ENCODE data around the gene ODAD4. TPM values are rescaled to one million over a fixed set of nuclear protein-coding genes. Genes with fewer than 3 reads are reported as not detected.

ODAD4 gene
- total RNA-seq, 2 donors from 2014 or later, result 3.7 to 4.3 TPM

DNA sequence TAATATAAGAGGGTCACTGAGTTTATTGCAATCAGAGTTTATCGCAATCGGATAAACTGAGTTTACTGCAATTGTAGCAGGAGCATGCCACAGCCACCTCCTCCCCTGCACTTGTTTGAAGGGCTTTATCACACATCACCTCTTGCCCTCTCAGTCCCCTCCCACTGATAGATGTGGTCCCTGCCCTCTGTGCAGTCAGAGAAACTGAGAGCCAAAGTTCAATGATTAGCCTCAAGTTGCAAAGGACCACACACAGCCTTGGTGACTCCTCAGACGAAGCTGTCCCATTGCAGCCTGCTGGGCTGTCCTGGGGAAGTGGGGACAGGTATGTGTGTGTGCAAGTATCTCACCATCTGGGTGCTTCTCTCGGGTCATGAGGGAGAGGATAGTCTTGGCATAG is 25.2 kb upstream of the ODAD4 start:
- Mint-ChIP-seq H3K36me3 (ENCODE audit: low read depth) (peaks cover 13% of the 10 kb centered on the region), H3K4me1 (peaks cover 5% of the 10 kb centered on the region), H3K4me3 (no peak overlapping the region), H3K27ac (peak overlapping the region; percentile 67), H3K27me3 (no peaks in the 10 kb centered on the region)
- DNase-seq (no peak), ATAC-seq (no peak)
- no peaks in the 10 kb centered on the region for H3K9me3 ChIP-seq (ENCODE audit: control insufficient read depth, low read length, poor library complexity, severe bottlenecking)

DNA sequence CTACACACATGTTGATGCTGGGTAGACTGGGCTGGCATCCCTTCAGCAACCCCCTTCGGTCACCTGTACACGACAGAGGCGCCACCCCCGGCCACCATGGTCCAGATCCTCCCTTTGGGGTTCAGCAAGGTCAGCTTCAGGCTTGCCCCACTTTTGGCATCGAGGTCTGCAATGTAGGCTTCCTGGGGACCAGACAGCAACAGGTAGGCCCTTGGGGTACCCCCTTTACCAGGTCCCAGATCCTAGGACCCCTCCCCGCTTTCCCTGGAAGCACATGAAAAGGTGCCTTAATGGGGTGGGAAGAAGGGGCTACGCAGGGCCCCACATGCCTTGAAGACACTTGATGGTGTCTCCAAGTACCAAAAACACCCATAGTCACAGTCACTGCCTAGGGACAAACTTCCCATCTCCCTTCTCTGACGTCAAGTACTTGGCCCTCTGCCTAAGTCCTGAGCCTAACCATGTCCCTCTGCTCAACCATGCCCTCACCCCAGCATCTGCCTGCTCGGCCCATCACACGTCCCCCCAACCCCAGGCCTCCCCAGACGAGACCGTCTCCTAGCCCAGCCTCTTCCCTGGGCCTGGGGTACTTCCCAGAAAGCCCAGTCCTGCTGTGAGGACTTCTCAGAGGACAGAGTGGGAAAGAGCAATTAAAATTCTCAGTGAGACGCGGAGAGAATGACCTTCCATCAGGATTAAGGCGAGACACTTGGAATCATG is 23.8 kb upstream of the ODAD4 start:
- no peak for DNase-seq
- H3K9me3 ChIP-seq (ENCODE audit: control insufficient read depth, low read length, poor library complexity, severe bottlenecking), result no peaks in the 10 kb centered on the region
- peaks cover 3% of the 10 kb centered on the region for H3K4me1 Mint-ChIP-seq
- H3K27ac Mint-ChIP-seq, result no peak overlapping the region
- H3K4me3 Mint-ChIP-seq, result no peak overlapping the region
- ATAC-seq, result no peak
- H3K27me3 Mint-ChIP-seq, result no peaks in the 10 kb centered on the region
- peaks cover 13% of the 10 kb centered on the region for H3K36me3 Mint-ChIP-seq (ENCODE audit: low read depth)

DNA sequence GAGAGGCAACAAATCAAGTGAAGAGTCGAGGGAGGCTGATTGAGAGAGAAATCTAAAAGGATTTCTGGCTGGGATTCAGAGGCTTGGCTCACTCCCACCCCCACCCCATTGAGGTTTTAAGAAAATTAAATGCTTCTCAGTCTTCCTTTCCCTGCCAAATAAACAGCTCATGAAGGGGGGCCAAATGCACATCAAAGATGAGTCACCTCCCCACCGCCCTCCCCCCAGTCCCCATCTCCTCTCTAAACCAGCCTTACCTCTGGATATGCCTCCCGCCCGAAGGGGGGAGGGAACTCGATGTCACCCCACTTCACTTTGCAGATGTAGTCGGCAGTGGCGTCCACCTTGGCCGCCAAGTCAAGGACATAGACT is 23.2 kb upstream of the ODAD4 start:
- no peak overlapping the region for H3K4me3 Mint-ChIP-seq
- no peaks in the 10 kb centered on the region for H3K9me3 ChIP-seq (ENCODE audit: control insufficient read depth, low read length, poor library complexity, severe bottlenecking)
- DNase-seq, result no peak
- H3K36me3 Mint-ChIP-seq (ENCODE audit: low read depth), result peaks cover 11% of the 10 kb centered on the region
- peaks cover 3% of the 10 kb centered on the region for H3K4me1 Mint-ChIP-seq
- no peak for ATAC-seq
- no peak overlapping the region for H3K27ac Mint-ChIP-seq
- no peaks in the 10 kb centered on the region for H3K27me3 Mint-ChIP-seq

DNA sequence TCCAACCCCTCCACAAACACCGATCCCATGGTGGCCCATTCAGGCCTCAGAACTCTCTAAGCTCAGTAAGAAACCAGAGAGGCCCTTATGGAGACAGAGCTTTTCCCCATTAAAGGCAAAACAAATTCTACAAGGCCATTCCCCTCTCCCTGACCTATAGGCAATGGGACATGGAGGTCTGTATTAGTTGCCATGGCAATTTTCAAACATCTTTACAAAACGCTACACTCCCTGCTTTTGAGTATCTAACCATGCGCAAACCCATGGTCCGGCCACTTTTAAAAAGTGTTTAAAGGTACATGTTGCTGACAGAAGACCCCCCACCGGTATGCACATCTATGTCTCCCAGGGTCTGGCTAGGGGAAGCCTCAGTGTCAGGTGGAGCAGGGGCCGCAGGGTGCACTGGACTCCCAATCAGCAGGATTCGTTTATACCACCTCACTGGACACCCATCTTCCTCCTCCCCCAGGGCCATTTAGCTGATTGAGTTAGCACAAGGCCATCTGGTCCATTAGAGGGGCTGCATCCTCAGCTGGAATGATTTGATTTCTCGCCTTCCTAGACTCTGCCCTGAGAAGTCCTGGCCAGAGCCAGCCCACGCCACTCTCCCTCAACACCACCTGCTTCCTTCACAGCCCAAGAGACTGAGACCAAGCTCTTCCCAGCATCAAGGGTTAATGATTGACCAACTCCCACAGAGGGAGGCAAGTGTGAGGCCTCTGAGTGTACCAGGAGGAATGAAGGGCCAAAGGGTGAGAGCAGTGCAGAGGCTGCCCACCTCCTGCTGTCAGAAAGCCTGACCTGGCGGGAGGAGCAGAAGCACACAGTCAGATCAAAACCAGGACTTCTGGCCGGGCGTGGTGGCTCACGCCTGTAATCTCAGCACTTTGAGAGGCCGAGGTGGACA is 22.5 kb upstream of the ODAD4 start:
- DNase-seq, result no peak
- Mint-ChIP-seq H3K4me3 (no peak overlapping the region), H3K27me3 (no peaks in the 10 kb centered on the region), H3K36me3 (ENCODE audit: low read depth) (peaks cover 12% of the 10 kb centered on the region), H3K27ac (peak overlapping the region; percentile 43), H3K4me1 (peaks cover 3% of the 10 kb centered on the region)
- no peaks in the 10 kb centered on the region for H3K9me3 ChIP-seq (ENCODE audit: control insufficient read depth, low read length, poor library complexity, severe bottlenecking)
- ATAC-seq, result no peak

DNA sequence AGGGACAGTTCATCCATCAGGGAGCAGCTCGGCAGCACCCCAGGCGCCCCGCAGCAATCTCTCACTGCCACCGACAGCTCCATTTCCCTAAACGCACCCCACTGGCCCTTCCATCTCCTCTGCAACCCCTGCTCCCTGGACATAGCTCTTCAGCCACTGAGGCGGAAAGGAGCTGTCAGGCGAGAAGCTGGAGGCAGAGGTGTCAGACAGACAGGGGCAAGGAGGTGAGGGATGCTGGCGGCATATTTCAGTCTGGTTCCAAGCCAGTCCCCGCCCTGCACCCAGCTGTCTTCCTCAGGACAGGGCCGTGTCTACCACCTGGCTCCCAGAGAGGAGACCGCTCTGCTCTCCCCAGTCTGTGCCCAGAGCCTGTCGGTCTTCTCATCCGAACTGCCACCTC is 21.3 kb upstream of the ODAD4 start:
- H3K27ac Mint-ChIP-seq, result no peak overlapping the region
- H3K27me3 Mint-ChIP-seq, result no peaks in the 10 kb centered on the region
- peaks cover 10% of the 10 kb centered on the region for H3K36me3 Mint-ChIP-seq (ENCODE audit: low read depth)
- H3K4me1 Mint-ChIP-seq, result peaks cover 7% of the 10 kb centered on the region
- DNase-seq, result no peak
- H3K9me3 ChIP-seq (ENCODE audit: control insufficient read depth, low read length, poor library complexity, severe bottlenecking), result no peaks in the 10 kb centered on the region
- ATAC-seq, result no peak
- H3K4me3 Mint-ChIP-seq, result no peak overlapping the region

DNA sequence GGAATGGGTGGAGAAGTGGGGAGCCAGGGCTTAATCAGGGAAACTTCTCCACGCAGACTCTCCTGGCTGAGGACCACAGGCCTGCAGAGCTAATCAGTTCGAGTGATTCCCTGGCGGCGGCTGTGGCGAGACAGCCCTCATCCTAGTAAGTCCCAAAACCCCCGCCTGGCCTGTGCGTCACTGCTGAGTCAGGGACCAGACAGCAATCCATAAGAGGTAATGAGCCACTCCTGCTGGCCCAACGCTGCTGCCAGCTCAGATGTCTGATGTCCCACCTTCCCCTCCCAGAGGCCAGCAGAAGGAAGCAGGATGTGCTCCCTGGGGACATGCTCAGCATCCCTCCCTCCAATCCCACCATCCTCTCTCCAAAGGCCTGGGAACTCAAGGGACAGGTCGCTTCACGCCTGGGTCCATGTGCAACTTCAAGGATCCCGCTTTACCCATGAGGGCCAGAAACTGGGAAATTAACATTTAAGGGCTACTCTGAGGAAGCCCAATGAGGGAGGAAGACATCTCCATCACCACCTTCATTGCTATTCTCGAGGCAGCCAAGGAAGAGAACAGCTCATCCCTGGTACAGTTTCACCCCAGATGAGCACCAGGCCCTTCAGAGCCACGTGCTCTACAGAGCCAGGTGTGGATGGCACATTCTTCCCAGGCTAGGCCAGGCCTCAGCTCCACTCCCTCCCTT is 19.6 kb upstream of the ODAD4 start:
- Mint-ChIP-seq H3K36me3 (ENCODE audit: low read depth) (peaks cover 10% of the 10 kb centered on the region), H3K27ac (peak overlapping the region; percentile 67)

DNA sequence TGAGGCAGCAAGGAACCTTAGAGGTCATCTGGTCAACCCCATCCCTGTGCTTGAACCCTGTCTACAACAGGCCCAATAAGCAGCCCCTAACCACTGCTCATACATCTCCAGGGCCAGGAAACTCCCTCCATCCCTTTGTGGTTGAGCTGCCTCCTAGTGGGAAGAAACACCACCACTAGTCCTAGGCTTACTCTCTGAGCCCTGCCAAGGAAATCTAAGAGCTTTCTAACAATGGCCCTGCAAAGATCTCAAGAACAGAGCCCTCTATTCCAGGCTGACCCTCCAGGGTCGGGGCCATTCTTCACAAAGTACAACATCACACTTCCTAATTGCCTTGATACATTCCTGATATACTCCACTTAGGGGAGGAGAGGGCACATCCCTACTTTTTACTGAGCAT is 17.5 kb upstream of the ODAD4 start:
- DNase-seq (no peak), ATAC-seq (no peak)
- Mint-ChIP-seq H3K36me3 (ENCODE audit: low read depth) (peaks cover 6% of the 10 kb centered on the region), H3K4me1 (peaks cover 21% of the 10 kb centered on the region), H3K4me3 (no peak overlapping the region), H3K27ac (no peak overlapping the region), H3K27me3 (no peaks in the 10 kb centered on the region)
- H3K9me3 ChIP-seq (ENCODE audit: control insufficient read depth, low read length, poor library complexity, severe bottlenecking), result no peaks in the 10 kb centered on the region

More for the DNA sequence above, 19.6 kb upstream of the ODAD4 start:
- ATAC-seq, result no peak
- Mint-ChIP-seq H3K4me1 (peaks cover 12% of the 10 kb centered on the region), H3K4me3 (no peak overlapping the region), H3K27me3 (no peaks in the 10 kb centered on the region)
- DNase-seq, result no peak
- no peaks in the 10 kb centered on the region for H3K9me3 ChIP-seq (ENCODE audit: control insufficient read depth, low read length, poor library complexity, severe bottlenecking)

DNA sequence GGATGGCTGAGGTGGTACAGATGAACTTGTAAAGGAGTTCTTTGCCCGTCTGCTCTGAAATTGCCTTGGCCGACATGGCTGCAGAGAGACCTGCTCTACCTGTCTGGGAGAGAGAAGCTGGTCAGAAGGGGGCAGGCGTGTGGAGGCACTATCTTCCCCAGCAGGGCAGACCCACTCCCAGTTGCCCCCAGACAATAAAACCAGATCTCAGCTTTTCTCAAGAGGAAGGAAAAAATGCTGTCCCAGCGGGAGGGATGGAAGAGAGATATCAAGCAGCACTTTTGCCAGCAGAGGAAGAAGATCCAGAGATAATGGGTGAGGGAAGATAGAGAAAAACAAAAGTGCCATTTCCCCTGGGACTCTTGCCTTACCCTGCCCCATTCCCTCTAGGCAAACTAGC is 16.6 kb upstream of the ODAD4 start:
- Mint-ChIP-seq H3K27me3 (no peaks in the 10 kb centered on the region), H3K4me1 (peaks cover 21% of the 10 kb centered on the region), H3K36me3 (ENCODE audit: low read depth) (peaks cover 6% of the 10 kb centered on the region), H3K4me3 (no peak overlapping the region), H3K27ac (no peak overlapping the region)
- DNase-seq, result no peak
- no peak for ATAC-seq
- H3K9me3 ChIP-seq (ENCODE audit: control insufficient read depth, low read length, poor library complexity, severe bottlenecking), result no peaks in the 10 kb centered on the region

DNA sequence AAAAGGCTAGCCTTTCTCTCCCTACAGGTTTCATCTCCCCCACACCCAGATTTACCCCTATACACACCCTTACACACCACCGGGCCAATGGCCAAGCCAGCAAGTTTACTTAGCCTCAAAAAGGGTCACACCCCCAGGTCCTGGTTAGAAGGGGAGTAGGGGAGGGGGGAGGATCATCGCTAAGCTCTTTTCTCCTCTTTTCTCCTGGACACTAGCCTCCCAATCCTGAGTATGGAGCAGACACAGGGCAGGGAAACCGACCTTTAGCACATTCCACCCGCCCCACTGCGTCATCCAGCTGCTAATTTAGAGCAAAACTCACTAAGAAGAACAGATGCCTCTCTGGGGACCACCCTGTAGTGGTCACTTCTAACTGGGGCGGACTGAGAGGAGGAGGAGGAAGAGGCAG is 16.1 kb upstream of the ODAD4 start:
- Mint-ChIP-seq H3K27ac (no peak overlapping the region), H3K36me3 (ENCODE audit: low read depth) (peaks cover 4% of the 10 kb centered on the region), H3K4me3 (no peak overlapping the region), H3K27me3 (no peaks in the 10 kb centered on the region), H3K4me1 (peaks cover 23% of the 10 kb centered on the region)
- no peaks in the 10 kb centered on the region for H3K9me3 ChIP-seq (ENCODE audit: control insufficient read depth, low read length, poor library complexity, severe bottlenecking)
- ATAC-seq (no peak), DNase-seq (no peak)

DNA sequence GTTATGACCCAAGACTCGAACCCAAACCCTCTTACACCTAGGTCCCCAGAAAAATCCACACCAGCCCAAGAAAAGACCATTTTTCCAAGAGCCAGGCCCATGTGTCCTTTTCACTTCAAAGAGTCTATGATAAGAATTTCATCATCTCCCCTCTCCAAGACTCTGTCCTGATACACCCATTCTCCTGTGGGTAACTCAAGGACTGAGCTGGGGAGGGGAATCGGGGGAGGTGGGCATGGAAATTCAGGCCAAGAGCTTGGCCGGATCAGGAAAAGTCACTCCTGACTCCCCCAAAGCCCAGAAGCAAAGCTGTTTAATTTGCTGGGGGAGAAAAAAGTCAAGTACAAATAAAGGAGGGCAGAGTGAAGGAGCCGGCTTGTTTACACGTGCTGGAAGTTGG is 15.4 kb upstream of the ODAD4 start:
- Mint-ChIP-seq H3K36me3 (ENCODE audit: low read depth) (peaks cover 2% of the 10 kb centered on the region), H3K4me3 (no peak overlapping the region), H3K27ac (peak overlapping the region; percentile 77), H3K4me1 (peaks cover 24% of the 10 kb centered on the region), H3K27me3 (no peaks in the 10 kb centered on the region)
- no peak for ATAC-seq
- DNase-seq, result no peak
- no peaks in the 10 kb centered on the region for H3K9me3 ChIP-seq (ENCODE audit: control insufficient read depth, low read length, poor library complexity, severe bottlenecking)

DNA sequence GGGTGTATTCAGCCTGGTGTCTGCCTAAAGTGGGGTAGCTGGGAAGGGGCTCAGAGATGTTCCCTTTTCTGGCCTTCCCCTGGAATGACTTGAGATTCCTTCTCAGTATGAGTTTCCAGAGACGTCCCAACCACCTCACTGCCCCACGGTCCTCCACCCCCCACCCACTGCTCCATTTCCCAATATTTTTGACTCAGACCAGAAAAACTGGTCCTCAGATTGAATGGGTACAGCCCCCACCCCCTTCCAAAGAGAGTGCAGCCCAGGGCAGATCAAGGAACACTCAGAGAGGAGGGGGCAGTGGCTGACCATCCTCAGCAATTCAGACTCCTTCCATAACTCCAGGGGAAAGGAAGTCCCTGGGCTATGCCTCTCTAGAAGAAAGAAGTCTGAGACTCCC is 14.9 kb upstream of the ODAD4 start:
- H3K27me3 Mint-ChIP-seq, result no peaks in the 10 kb centered on the region
- H3K36me3 Mint-ChIP-seq (ENCODE audit: low read depth), result peaks cover 2% of the 10 kb centered on the region
- peak overlapping the region; percentile 77 for H3K27ac Mint-ChIP-seq
- no peaks in the 10 kb centered on the region for H3K9me3 ChIP-seq (ENCODE audit: control insufficient read depth, low read length, poor library complexity, severe bottlenecking)
- H3K4me1 Mint-ChIP-seq, result peaks cover 24% of the 10 kb centered on the region
- no peak overlapping the region for H3K4me3 Mint-ChIP-seq
- DNase-seq, result no peak
- ATAC-seq, result no peak

DNA sequence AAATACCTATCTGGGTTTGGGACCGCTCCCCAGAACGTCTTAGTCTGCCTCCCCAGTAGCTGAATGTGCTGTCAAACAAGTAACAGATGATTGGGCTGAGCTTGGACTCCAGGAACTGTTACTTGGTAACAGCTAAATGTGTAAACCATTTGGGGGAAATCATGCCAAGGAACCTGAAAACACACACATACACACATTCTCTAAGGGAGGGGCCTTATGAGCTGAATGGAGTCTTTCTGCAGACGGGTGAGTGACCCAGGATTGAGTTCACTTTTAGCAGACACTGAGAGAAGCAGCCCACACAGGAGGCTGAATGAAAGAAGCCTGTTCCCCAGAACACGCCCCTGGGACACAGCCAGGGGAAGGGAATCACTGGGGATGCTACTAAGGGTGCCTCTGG is 13.2 kb upstream of the ODAD4 start:
- no peaks in the 10 kb centered on the region for H3K27me3 Mint-ChIP-seq
- peaks cover 24% of the 10 kb centered on the region for H3K4me1 Mint-ChIP-seq
- no peak for DNase-seq
- ATAC-seq, result no peak
- peaks cover 2% of the 10 kb centered on the region for H3K36me3 Mint-ChIP-seq (ENCODE audit: low read depth)
- peak overlapping the region; percentile 71 for H3K27ac Mint-ChIP-seq
- H3K4me3 Mint-ChIP-seq, result peak overlapping the region; percentile 97
- no peaks in the 10 kb centered on the region for H3K9me3 ChIP-seq (ENCODE audit: control insufficient read depth, low read length, poor library complexity, severe bottlenecking)

DNA sequence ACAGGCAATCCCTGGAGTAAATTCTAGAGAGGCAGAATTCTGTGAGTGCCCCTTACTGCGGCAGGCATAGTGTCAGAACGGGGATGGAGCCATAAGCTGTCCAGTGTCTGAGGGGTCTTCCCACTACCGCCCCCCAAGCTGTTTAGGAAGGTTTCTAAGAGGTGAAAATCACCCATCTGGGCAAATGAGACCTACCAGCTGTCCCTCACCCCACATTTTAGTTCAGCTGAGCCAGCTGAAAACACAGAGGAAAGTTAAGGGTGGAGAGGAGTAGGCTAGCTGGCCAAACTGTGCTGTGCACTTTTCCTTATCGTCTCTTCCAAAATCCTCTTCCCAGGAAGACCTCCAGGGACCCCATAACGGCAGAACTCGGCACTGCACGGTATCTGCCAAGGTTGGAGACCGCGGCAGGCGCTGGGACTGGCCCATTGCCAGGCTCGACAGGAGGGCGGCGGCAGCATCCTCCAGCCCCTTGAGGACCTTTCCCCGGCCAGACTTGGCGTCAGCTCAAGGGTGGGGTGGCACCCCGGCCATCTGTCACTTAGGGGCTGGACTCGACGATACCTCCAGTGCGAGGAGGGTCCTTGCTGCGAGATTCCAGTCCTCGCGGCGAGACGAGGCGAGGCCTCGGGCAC is 12.6 kb upstream of the ODAD4 start:
- no peak for ATAC-seq
- peaks cover 24% of the 10 kb centered on the region for H3K4me1 Mint-ChIP-seq
- H3K9me3 ChIP-seq (ENCODE audit: control insufficient read depth, low read length, poor library complexity, severe bottlenecking), result no peaks in the 10 kb centered on the region
- peak overlapping the region; percentile 97 for H3K4me3 Mint-ChIP-seq
- no peaks in the 10 kb centered on the region for H3K36me3 Mint-ChIP-seq (ENCODE audit: low read depth)
- H3K27me3 Mint-ChIP-seq, result no peaks in the 10 kb centered on the region
- peak; percentile 13 to 33 (median 25) for DNase-seq
- peak overlapping the region; percentile 71 for H3K27ac Mint-ChIP-seq
